ENCODE data around the gene PRKCZ. TPM values are rescaled to one million over a fixed set of nuclear protein-coding genes. Genes with fewer than 3 reads are reported as not detected.
A peak's percentile ranks its signal among the peaks of the same experiment; 100 is the strongest.

Gene PRKCZ
- polyA plus RNA-seq, 1 of the 3 experiments (the other 2 are of a cell fraction), result 24.2 TPM

DNA sequence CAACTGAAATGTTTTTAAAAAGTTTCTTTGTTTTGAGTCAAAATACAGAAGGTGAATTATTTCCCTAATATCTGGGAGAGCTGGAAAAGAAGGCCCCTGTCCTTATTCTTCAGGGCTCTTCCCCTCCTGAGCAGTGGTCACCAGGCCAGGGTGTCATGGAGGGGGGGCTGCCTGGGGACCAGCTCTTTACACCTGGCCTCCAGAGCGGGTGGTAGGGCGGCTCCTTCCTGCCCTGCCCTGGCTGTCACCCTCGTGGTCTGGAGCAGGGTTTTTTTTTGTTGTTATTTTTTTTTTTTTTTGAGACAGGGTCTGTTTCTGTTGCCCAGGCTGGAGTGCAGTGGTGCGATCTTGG, 184.5 kb downstream of the PRKCZ start:
- H3K9me3 ChIP-seq, result no peaks in the 10 kb centered on the region
- no peak overlapping the region for H3K4me3 ChIP-seq (ENCODE audit: low read depth in 2 of 2, low read length in 1 of 2)
- no peaks in the 10 kb centered on the region for H3F3A ChIP-seq (replicated peaks; ENCODE audit: insufficient read depth)
- H3K27me3 ChIP-seq (ENCODE audit: insufficient read depth), result no peaks in the 10 kb centered on the region
- no peak overlapping the region; a peak in 1 of 4 replicates for H3K27ac ChIP-seq (ENCODE audit: low read depth in 2 of 2, low read length in 1 of 2)
- H3K36me3 ChIP-seq (replicated peaks in 1 of 2; ENCODE audit: control insufficient read depth in 1 of 2, insufficient read depth in 2 of 2, low read length in 1 of 2), result no peaks in the 10 kb centered on the region
- peaks cover 100% of the 10 kb centered on the region for H4K20me1 ChIP-seq (ENCODE audit: insufficient read depth)
- TF ChIP-seq CHD2 (IDR thresholded peaks at IDR 0.05; ENCODE audit: low read length, partially characterized antibody), result no peak
- TF ChIP-seq, protein P1, sequence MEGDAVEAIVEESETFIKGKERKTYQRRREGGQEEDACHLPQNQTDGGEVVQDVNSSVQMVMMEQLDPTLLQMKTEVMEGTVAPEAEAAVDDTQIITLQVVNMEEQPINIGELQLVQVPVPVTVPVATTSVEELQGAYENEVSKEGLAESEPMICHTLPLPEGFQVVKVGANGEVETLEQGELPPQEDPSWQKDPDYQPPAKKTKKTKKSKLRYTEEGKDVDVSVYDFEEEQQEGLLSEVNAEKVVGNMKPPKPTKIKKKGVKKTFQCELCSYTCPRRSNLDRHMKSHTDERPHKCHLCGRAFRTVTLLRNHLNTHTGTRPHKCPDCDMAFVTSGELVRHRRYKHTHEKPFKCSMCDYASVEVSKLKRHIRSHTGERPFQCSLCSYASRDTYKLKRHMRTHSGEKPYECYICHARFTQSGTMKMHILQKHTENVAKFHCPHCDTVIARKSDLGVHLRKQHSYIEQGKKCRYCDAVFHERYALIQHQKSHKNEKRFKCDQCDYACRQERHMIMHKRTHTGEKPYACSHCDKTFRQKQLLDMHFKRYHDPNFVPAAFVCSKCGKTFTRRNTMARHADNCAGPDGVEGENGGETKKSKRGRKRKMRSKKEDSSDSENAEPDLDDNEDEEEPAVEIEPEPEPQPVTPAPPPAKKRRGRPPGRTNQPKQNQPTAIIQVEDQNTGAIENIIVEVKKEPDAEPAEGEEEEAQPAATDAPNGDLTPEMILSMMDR (IDR thresholded peaks at IDR 0.05), result no peak
- TF ChIP-seq GABPA (IDR thresholded peaks at IDR 0.05; ENCODE audit: low read depth), result no peak
- TF ChIP-seq, protein P2, sequence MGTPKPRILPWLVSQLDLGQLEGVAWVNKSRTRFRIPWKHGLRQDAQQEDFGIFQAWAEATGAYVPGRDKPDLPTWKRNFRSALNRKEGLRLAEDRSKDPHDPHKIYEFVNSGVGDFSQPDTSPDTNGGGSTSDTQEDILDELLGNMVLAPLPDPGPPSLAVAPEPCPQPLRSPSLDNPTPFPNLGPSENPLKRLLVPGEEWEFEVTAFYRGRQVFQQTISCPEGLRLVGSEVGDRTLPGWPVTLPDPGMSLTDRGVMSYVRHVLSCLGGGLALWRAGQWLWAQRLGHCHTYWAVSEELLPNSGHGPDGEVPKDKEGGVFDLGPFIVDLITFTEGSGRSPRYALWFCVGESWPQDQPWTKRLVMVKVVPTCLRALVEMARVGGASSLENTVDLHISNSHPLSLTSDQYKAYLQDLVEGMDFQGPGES (IDR thresholded peaks at IDR 0.05; ENCODE audit: low read depth, low read length), result no peak
- TF ChIP-seq TAF1 (IDR thresholded peaks at IDR 0.05; ENCODE audit: borderline replicate concordance, low read depth, low read length), result no peak
- TF ChIP-seq, protein P3, sequence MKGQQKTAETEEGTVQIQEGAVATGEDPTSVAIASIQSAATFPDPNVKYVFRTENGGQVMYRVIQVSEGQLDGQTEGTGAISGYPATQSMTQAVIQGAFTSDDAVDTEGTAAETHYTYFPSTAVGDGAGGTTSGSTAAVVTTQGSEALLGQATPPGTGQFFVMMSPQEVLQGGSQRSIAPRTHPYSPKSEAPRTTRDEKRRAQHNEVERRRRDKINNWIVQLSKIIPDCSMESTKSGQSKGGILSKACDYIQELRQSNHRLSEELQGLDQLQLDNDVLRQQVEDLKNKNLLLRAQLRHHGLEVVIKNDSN (IDR thresholded peaks at IDR 0.05; ENCODE audit: borderline replicate concordance, low read depth), result no peak
- TF ChIP-seq, protein P4, sequence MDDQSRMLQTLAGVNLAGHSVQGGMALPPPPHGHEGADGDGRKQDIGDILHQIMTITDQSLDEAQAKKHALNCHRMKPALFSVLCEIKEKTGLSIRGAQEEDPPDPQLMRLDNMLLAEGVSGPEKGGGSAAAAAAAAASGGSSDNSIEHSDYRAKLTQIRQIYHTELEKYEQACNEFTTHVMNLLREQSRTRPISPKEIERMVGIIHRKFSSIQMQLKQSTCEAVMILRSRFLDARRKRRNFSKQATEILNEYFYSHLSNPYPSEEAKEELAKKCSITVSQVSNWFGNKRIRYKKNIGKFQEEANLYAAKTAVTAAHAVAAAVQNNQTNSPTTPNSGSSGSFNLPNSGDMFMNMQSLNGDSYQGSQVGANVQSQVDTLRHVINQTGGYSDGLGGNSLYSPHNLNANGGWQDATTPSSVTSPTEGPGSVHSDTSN (IDR thresholded peaks at IDR 0.05), result no peak
- TF ChIP-seq JUND (IDR thresholded peaks at IDR 0.05), result no peak
- TF ChIP-seq FOXJ3 (CRISPR knock-in tag; IDR thresholded peaks at IDR 0.05), result no peak
- no peak for TF ChIP-seq EZH2phosphoT487 (IDR thresholded peaks at IDR 0.05; ENCODE audit: borderline replicate concordance, low read depth)
- no peak for TF ChIP-seq POLR2AphosphoS5 (IDR thresholded peaks at IDR 0.05; ENCODE audit: low read depth, low read length)
- TF ChIP-seq GATA2 (CRISPR knock-in tag; IDR thresholded peaks at IDR 0.05), result no peak
- TF ChIP-seq RAD21 (IDR thresholded peaks at IDR 0.05; ENCODE audit: low read length), result no peak
- TF ChIP-seq RCOR1 (IDR thresholded peaks at IDR 0.05; ENCODE audit: low read length), result no peak
- TF ChIP-seq NFIC (IDR thresholded peaks at IDR 0.05; ENCODE audit: borderline replicate concordance), result no peak
- TF ChIP-seq YY1 (IDR thresholded peaks at IDR 0.05; ENCODE audit: low read depth), result no peak
- no peak for TF ChIP-seq FOXM1 (IDR thresholded peaks at IDR 0.05; ENCODE audit: low read depth)
- 0 out of 2 replicates have a peak overlapping the region, but pooled peaks have one; percentile 24 for H3K4me2 ChIP-seq
- DNase-seq, result no peak
- H3K4me1 ChIP-seq (ENCODE audit: control insufficient read depth in 1 of 2, insufficient read depth in 2 of 2, low read depth in 1 of 2, low read length in 1 of 2), result peaks cover 0 to 80% of the 10 kb centered on the region in 2 experiments; a peak in 2 of 4 replicates
- H3K9ac ChIP-seq, result no peak overlapping the region
- CTCF ChIA-PET, result interaction anchor here (0.8 to 9.4 kb wide), 3 partner anchors 39 to 148 kb away, joined by 3 to 47 read pairs (median 18); partner anchors contain the start of gene FAAP20
- no peak overlapping the region for H2AFZ ChIP-seq (ENCODE audit: low read depth)
- POLR2A ChIA-PET, result no interaction called here
- 76% methylated on average over 4 of the region's 4 CpGs for WGBS (ENCODE audit: low lambda C conversion rate)
- H3K79me2 ChIP-seq (ENCODE audit: insufficient read depth), result peaks cover 100% of the 10 kb centered on the region
- no peaks in the 10 kb centered on the region for H3K9me2 ChIP-seq

Other genes with a start within 250 kb of the PRKCZ start
- gene GNB1, start 159.3 kb upstream of the PRKCZ start, polyA plus RNA-seq (2012; rRNA removed), result 355 and 364 TPM in 2 replicates
- gene CALML6, start 135.2 kb upstream of the PRKCZ start, polyA plus RNA-seq (2012; rRNA removed), result 0.87 and 1.3 TPM in 2 replicates
- 3.8 and 4.8 TPM in 2 replicates for gene TMEM52, start 131.1 kb upstream of the PRKCZ start, polyA plus RNA-seq (2012; rRNA removed)
- gene CFAP74, start 46.6 kb upstream of the PRKCZ start, polyA plus RNA-seq (2012; rRNA removed), result not detected in 2 replicates
- 0.07 and 0.10 TPM in 2 replicates for gene GABRD, start 31.1 kb upstream of the PRKCZ start, polyA plus RNA-seq (2012; rRNA removed)
- 35.6 and 58.3 TPM in 2 replicates for gene FAAP20, start 144.4 kb downstream of the PRKCZ start, polyA plus RNA-seq (2012; rRNA removed)
- 3.5 and 7.2 TPM in 2 replicates for gene SKI, start 177.9 kb downstream of the PRKCZ start, polyA plus RNA-seq (2012; rRNA removed)

Measured in SK-N-SH (cell line).